ENCODE measurements around the gene KDELR3. TPM values are rescaled to one million over a fixed set of nuclear protein-coding genes. Genes with fewer than 3 reads are reported as not detected.

KDELR3 gene
- total and polyA plus RNA-seq, 5 donors from 2014 or later = 0.38 to 0.71 (median 0.42) TPM; not detected in 2

DNA sequence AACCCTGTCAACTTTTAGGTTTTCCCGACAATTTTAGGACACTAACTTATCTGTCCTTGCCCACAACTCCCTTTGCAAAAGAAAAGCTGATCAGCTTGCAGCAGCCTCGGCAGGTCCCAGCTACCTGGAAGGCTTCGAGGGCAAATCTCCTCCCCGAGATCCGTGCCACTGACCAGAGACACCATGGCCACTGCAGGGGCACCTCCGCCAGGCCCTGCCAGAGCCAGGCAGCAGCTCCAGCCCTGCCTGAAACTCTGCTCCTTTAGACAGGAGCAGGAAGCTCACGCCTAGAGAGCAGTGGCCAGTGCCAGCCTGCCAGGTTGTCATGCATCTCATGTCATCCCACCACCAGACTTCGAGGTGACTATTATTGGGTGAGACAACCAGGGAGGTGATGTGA is 34.0 kb upstream of the KDELR3 start:
- Histone ChIP-seq H3K9me3 (ENCODE audit: control insufficient read depth in 2 of 2, low read length in 2 of 2) (no peaks in the 10 kb centered on the region), H3K4me3 (ENCODE audit: low read depth, low read length) (no peak overlapping the region), H3K36me3 (ENCODE audit: control insufficient read depth, insufficient read depth, low read length) (no peaks in the 10 kb centered on the region), H3K27ac (ENCODE audit: insufficient read depth, low read length, poor library complexity, severe bottlenecking) (no peak overlapping the region), H3K27me3 (ENCODE audit: control insufficient read depth, insufficient read depth, low read length) (no peaks in the 10 kb centered on the region), H3K4me1 (ENCODE audit: control insufficient read depth, insufficient read depth, low read length, poor library complexity, severe bottlenecking) (no peaks in the 10 kb centered on the region)
- no peaks in the 10 kb centered on the region for H3K36me3 Mint-ChIP-seq
- no peaks in the 10 kb centered on the region for H3K9me3 Mint-ChIP-seq
- DNase-seq (no peak), ATAC-seq (ENCODE audit: low read depth in 2 of 2) (no peak)
- no peaks in the 10 kb centered on the region for H3K4me1 Mint-ChIP-seq
- H3K27ac Mint-ChIP-seq = no peak overlapping the region
- H3K4me3 Mint-ChIP-seq = no peak overlapping the region
- H3K27me3 Mint-ChIP-seq = no peaks in the 10 kb centered on the region

- Mint-ChIP-seq H3K27ac (no peak overlapping the region), H3K36me3 (no peaks in the 10 kb centered on the region), H3K27me3 (no peaks in the 10 kb centered on the region), H3K4me3 (no peak overlapping the region), H3K4me1 (no peaks in the 10 kb centered on the region), H3K9me3 (no peaks in the 10 kb centered on the region)
- H3K27me3 ChIP-seq (ENCODE audit: control insufficient read depth, insufficient read depth, low read length) = no peaks in the 10 kb centered on the region
- no peak overlapping the region for H3K27ac ChIP-seq (ENCODE audit: insufficient read depth, low read length, poor library complexity, severe bottlenecking)
- no peaks in the 10 kb centered on the region for H3K4me1 ChIP-seq (ENCODE audit: control insufficient read depth, insufficient read depth, low read length, poor library complexity, severe bottlenecking)
- no peaks in the 10 kb centered on the region for H3K9me3 ChIP-seq (ENCODE audit: control insufficient read depth in 2 of 2, low read length in 2 of 2)
- no peaks in the 10 kb centered on the region for H3K36me3 ChIP-seq (ENCODE audit: control insufficient read depth, insufficient read depth, low read length)
- H3K4me3 ChIP-seq (ENCODE audit: low read depth, low read length) = no peak overlapping the region
- DNase-seq (no peak), ATAC-seq (ENCODE audit: low read depth in 2 of 2) (no peak)
Observed at GRCh38 chr22:38435010-38435409, 32.9 kb upstream of the KDELR3 start.

DNA sequence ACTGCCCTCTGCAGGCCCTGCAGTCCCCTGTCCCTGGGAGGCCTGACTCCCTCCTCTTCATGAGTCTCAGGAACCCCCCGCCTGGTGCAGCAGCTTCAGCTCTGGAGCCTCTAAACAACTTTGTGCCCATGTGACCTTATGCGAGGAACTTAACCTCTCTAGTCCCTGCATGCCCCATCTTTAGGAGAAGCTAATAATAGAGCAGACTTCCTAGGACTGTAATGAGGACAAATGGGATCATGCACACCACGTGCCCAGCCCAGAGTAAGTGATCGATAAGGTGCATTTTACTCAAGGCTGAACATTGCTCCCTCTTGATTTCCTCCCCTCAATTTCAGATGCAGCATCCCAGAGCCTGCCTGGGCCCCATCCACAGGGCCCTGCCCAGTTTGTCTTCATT is 31.9 kb upstream of the KDELR3 start:
- no peak for DNase-seq
- Histone ChIP-seq H3K27ac (ENCODE audit: insufficient read depth, low read length, poor library complexity, severe bottlenecking) (no peak overlapping the region), H3K36me3 (ENCODE audit: control insufficient read depth, insufficient read depth, low read length) (no peaks in the 10 kb centered on the region), H3K9me3 (ENCODE audit: control insufficient read depth in 2 of 2, low read length in 2 of 2) (no peaks in the 10 kb centered on the region), H3K4me3 (ENCODE audit: low read depth, low read length) (no peak overlapping the region), H3K4me1 (ENCODE audit: control insufficient read depth, insufficient read depth, low read length, poor library complexity, severe bottlenecking) (no peaks in the 10 kb centered on the region), H3K27me3 (ENCODE audit: control insufficient read depth, insufficient read depth, low read length) (no peaks in the 10 kb centered on the region)
- H3K36me3 Mint-ChIP-seq = no peaks in the 10 kb centered on the region
- no peak overlapping the region for H3K27ac Mint-ChIP-seq
- peak in 1 of 2 donors; percentile 28 for ATAC-seq (ENCODE audit: low read depth in 2 of 2)
- H3K4me1 Mint-ChIP-seq = no peaks in the 10 kb centered on the region
- H3K9me3 Mint-ChIP-seq = no peaks in the 10 kb centered on the region
- peaks cover 6% of the 10 kb centered on the region for H3K27me3 Mint-ChIP-seq
- H3K4me3 Mint-ChIP-seq = no peak overlapping the region

- ATAC-seq (ENCODE audit: low read depth in 2 of 2) (no peak), DNase-seq (no peak)
- H3K4me1 Mint-ChIP-seq = no peaks in the 10 kb centered on the region
- Histone ChIP-seq H3K36me3 (ENCODE audit: control insufficient read depth, insufficient read depth, low read length) (no peaks in the 10 kb centered on the region), H3K4me1 (ENCODE audit: control insufficient read depth, insufficient read depth, low read length, poor library complexity, severe bottlenecking) (no peaks in the 10 kb centered on the region), H3K27me3 (ENCODE audit: control insufficient read depth, insufficient read depth, low read length) (no peaks in the 10 kb centered on the region), H3K4me3 (ENCODE audit: low read depth, low read length) (no peak overlapping the region), H3K9me3 (ENCODE audit: control insufficient read depth in 2 of 2, low read length in 2 of 2) (no peaks in the 10 kb centered on the region), H3K27ac (ENCODE audit: insufficient read depth, low read length, poor library complexity, severe bottlenecking) (no peak overlapping the region)
- no peak overlapping the region for H3K27ac Mint-ChIP-seq
- no peak overlapping the region for H3K4me3 Mint-ChIP-seq
- peaks cover 6% of the 10 kb centered on the region for H3K27me3 Mint-ChIP-seq
- peaks cover 0 to 2% (median 0%) of the 10 kb centered on the region in 7 donors for H3K9me3 Mint-ChIP-seq
- H3K36me3 Mint-ChIP-seq = no peaks in the 10 kb centered on the region
Observed at GRCh38 chr22:38436629-38437395, 31.1 kb upstream of the KDELR3 start.

DNA sequence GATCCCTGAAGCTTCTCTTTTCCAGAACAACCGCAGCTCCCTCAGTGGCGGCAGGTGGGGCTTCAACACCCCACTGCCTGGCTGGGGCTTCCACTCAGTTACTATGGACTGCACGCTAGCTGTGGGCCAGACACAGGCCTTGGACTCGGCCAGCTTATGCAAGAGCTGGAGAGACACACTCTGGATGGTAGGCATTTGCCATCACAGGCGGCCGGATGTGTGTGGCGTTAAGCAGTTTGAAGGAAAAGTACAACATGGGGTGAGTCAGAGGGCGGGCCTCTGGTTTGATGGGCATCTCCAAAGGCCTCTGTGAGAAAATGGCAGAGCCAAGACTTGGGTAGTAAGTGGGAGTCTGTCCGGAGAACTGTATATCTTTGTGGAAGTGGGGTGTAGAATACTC is 30.5 kb upstream of the KDELR3 start:
- H3K36me3 Mint-ChIP-seq = no peaks in the 10 kb centered on the region
- ATAC-seq (ENCODE audit: low read depth in 2 of 2) (no peak), DNase-seq (no peak)
- H3K9me3 Mint-ChIP-seq = peaks cover 0 to 2% (median 0%) of the 10 kb centered on the region in 7 donors
- peaks cover 6% of the 10 kb centered on the region for H3K27me3 Mint-ChIP-seq
- H3K4me1 ChIP-seq (ENCODE audit: control insufficient read depth, insufficient read depth, low read length, poor library complexity, severe bottlenecking) = no peaks in the 10 kb centered on the region
- no peaks in the 10 kb centered on the region for H3K36me3 ChIP-seq (ENCODE audit: control insufficient read depth, insufficient read depth, low read length)
- no peak overlapping the region for H3K27ac Mint-ChIP-seq
- no peak overlapping the region for H3K27ac ChIP-seq (ENCODE audit: insufficient read depth, low read length, poor library complexity, severe bottlenecking)
- no peaks in the 10 kb centered on the region for H3K27me3 ChIP-seq (ENCODE audit: control insufficient read depth, insufficient read depth, low read length)
- no peaks in the 10 kb centered on the region for H3K9me3 ChIP-seq (ENCODE audit: control insufficient read depth in 2 of 2, low read length in 2 of 2)
- no peak overlapping the region for H3K4me3 ChIP-seq (ENCODE audit: low read depth, low read length)
- H3K4me1 Mint-ChIP-seq = no peaks in the 10 kb centered on the region
- no peak overlapping the region for H3K4me3 Mint-ChIP-seq

DNA sequence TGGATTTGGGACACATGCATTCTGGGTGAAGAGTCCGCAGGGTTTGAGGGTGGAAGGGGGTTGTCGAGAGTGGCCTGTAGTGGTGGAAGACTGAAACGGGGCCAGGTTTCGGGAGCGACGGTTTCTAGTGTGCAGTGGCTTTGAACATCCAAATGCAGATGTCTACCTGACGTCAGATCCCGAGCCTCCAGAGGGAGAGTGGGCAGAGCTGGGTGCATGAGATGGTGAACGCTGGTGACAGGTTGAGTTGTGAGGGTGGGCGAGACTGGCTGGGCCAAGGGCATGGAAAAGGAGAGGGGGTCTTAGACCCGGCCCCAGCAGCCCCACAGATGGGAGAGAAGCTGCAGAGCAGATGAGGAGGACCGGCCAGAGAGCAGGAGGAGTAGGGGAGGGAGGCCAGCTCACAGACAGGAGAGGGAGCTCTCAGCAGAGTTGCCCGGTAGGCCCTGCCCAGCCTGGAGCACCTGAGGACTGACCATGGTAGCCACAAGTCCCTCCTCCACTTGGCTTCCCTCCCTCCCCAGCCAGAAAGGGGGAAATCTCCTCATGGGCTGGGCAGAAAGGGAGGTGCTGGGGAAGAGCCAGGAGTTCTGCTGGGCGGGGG is 27.0 kb upstream of the KDELR3 start:
- H3K9me3 ChIP-seq (ENCODE audit: control insufficient read depth in 2 of 2, low read length in 2 of 2) = no peaks in the 10 kb centered on the region
- no peaks in the 10 kb centered on the region for H3K27me3 ChIP-seq (ENCODE audit: control insufficient read depth, insufficient read depth, low read length)
- no peaks in the 10 kb centered on the region for H3K4me1 ChIP-seq (ENCODE audit: control insufficient read depth, insufficient read depth, low read length, poor library complexity, severe bottlenecking)
- no peak overlapping the region for H3K4me3 ChIP-seq (ENCODE audit: low read depth, low read length)
- ATAC-seq (ENCODE audit: low read depth in 2 of 2) = no peak
- Mint-ChIP-seq H3K27ac (no peak overlapping the region), H3K9me3 (peaks cover 0 to 2% (median 0%) of the 10 kb centered on the region in 7 donors), H3K4me1 (no peaks in the 10 kb centered on the region), H3K27me3 (peaks cover 17% of the 10 kb centered on the region), H3K36me3 (no peaks in the 10 kb centered on the region), H3K4me3 (no peak overlapping the region)
- no peak for DNase-seq
- H3K36me3 ChIP-seq (ENCODE audit: control insufficient read depth, insufficient read depth, low read length) = no peaks in the 10 kb centered on the region
- H3K27ac ChIP-seq (ENCODE audit: insufficient read depth, low read length, poor library complexity, severe bottlenecking) = no peak overlapping the region

DNA sequence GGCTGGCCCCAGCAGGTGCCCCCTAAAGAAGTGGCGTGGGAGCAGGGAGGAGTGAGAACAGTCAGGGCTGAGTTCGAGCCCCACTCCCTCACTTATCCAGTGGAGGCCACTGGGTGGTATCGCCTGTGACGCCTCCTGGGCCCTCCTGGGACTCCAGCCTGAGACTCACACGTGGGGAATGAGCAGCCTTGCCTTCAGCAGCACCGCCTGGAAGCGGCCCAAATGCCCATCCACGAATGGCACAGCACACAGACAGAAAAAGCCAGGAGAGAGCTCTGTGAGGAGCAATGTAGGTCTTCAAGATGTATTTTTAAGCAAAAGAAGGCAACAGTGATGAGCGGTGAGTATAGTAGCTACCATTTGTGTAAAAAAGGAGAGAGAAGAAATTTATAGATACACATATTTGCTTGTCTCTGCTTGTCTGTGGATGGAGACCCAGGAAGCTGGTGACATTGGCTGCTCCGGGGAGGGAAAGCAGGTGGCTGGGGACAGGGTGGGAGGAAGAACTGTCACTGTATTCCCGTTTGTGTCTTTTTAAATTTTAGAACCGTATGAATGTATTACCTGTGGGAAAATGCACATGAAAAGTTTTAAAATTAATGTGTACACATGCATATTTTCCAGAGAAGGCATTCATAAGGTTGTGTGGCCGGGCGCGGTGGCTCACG is 26.1 kb upstream of the KDELR3 start:
- Histone ChIP-seq H3K27ac (ENCODE audit: insufficient read depth, low read length, poor library complexity, severe bottlenecking) (no peak overlapping the region), H3K4me3 (ENCODE audit: low read depth, low read length) (no peak overlapping the region), H3K27me3 (ENCODE audit: control insufficient read depth, insufficient read depth, low read length) (no peaks in the 10 kb centered on the region), H3K4me1 (ENCODE audit: control insufficient read depth, insufficient read depth, low read length, poor library complexity, severe bottlenecking) (no peaks in the 10 kb centered on the region), H3K9me3 (ENCODE audit: control insufficient read depth in 2 of 2, low read length in 2 of 2) (no peaks in the 10 kb centered on the region), H3K36me3 (ENCODE audit: control insufficient read depth, insufficient read depth, low read length) (no peaks in the 10 kb centered on the region)
- Mint-ChIP-seq H3K27ac (no peak overlapping the region), H3K36me3 (no peaks in the 10 kb centered on the region), H3K27me3 (peaks cover 17% of the 10 kb centered on the region), H3K4me3 (peak overlapping the region in 1 of 4 donors; percentile 21), H3K4me1 (no peaks in the 10 kb centered on the region), H3K9me3 (peaks cover 0 to 2% (median 0%) of the 10 kb centered on the region in 7 donors)
- ATAC-seq (ENCODE audit: low read depth in 2 of 2) (no peak), DNase-seq (no peak)

All from CD4-positive, CD25-positive, alpha-beta regulatory T cell (primary cell).